HG02840 (cell line): ENCODE data around the gene EMX1.

Experiments used
- ATAC-seq: cut with Tn5 transposase; IDR thresholded peaks from one replicate; pipeline ENCODE4 v1.9.1; 2021; ENCODE audit warnings: mild to moderate bottlenecking, moderate library complexity, moderate number of reproducible peaks; ENCODE audit not compliant: unreplicated experiment, low FRiP score

Gene EMX1

DNA sequence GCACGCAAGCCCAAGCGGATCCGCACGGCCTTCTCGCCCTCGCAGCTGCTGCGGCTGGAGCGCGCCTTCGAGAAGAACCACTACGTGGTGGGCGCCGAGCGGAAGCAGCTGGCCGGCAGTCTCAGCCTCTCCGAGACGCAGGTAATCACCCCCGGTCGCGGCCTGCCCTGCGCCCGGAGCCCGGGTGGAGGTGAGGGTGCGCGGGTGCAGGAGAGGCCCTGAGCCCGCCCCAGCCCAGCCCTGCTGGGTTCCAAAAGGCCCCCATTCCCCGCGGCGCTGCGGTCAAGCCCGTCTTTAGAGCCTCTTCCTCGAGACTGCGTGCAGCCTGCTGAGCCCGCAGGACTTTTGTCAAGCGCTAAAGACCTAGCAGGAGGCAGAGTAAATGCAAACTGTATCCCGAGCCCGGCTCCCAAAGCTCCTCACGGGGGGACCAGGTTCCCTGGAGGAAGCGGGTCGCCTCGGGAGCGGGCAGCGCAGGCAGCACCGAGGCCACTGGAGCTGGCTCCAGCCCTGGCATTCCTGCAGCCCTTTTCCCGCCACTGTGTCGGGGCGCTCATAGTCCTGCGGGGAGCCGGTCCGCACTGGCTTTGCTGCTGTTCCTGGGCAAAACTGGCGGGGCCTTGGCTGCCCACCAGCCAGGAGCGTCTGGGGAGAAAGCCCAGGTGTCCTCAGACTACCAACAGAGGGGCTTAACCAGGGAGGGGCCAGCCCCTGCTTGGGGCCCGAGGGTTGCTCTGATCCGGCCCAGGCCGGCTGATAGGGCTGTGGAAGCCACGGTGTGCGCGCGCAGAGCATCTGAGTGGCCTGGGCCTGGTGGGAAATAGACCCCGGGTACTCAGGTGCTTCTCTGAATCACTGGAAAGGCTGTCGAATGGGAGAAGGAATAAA is 7.3 kb downstream of the EMX1 start:
- ATAC-seq, result no peak

DNA sequence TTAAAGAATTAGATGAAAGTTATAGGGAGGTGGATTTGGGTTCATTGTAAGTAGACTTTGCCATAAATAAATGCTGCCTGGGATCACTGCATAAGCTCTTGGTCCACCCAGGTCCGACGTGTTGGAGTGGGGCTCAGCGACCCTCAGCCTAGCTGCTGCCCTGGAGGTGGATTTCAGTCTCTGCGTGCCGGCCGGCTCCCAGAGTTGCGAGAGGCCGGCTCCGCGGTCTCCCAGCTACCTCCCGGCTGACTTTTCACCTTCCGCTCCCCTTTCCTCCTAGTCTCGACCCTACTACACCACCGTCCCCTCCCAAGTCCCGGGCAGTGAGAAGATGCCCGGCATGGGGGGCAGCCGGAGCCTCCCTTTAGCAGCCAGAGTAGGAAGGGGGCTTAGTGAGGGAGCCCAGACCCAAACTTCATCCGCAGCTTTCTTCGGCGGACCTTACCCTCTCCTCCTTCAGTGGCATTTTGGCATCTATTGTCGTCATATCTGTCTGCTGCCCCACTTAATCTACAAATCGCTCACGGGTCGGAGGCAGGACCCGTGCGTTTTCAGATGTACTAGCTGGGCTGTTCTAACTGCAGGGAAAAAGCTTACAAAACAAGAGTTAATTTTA is 8.1 kb downstream of the EMX1 start:
- ATAC-seq, result no peak

DNA sequence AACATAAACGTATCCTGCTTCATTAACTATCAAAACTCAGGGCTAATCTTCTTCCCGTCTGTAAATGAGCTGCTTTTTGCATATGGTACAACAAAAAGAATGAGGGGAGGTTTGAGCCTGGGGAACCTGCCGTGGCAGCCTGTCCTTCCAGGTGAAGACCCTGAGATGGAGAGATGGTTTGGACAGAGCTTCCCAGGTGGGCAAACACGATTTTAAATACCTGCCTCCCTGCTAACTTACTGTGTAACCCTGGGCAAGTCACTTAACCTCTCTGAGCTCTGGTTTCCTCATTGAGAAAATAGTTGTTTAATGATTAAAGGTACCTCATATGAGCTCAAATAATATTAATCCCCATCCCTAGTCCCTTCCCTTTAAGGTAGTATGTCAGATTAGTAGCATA is 9.0 kb downstream of the EMX1 start:
- no peak for ATAC-seq

DNA sequence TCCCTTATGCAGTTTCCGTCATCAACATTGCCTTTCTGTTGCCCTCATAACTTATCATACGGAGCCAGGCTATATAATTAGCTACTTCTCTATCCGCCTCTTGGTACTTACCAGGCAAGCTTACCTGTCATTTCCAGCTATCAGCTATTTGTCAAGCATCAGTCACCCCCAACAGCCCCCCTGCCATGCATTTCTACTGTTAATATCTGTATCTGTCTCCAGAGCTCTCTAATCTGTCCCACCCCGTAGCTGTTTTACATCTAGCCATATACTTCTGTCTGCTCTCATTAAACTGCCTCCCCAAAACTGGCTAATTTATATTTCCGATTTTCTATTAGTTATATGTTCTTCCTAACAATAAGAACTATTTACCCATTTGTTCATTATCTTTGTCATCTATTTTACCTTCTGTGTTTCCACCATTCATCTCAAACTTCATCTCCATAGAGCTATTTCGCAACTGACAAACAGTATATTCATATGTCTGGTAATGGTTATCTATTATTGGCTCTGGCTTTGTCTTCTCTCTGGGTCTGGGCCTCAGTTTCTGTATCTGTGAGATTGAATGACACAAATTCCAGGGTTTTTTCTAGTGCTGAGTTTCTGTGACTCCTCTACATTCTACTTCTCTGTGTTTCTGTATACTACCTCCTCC is 9.6 kb downstream of the EMX1 start:
- no peak for ATAC-seq

DNA sequence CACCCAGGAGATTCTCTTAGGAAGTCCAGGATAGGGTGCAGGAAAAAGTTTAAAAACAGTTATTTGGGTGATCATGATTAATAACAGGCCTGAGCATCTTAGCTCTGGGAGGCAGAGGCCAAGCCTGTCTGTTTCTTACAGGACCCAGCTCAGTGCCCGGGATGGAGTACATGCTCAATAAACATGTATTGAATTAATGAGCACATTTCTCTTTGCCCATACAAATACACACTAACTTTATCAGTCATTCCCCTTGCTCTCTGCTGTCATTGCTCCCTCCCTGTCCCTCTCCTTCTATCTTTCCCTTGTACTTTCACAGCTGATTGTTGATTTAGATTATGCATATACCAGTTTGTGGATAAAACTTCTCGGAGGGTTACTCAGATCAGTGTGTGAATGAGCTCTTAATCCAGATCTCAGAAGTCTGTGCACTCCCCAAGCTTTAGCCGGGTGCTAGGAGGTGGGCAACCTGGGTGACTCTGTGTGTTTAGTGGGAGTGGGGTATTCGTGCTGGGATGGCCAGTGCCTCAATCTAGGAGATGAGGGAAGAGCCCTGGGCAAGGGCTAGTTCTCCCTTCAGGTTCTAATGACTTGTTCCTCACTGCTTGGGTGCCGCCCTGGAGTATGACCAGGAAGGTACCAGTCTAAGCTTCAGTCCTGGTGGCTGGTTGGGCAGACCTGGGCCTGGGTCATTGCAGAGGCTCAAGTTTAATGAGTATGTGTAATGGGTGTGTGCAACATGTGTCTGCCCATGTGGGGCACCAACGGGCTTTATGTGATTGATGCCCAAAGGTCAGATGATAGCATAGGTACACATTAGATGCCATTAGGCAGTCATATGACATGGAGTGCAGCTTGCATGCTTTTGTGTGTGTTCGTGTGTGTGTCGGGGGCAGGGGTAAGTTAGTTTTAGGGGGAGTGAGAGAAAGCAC is 10.6 kb downstream of the EMX1 start:
- ATAC-seq, result no peak

DNA sequence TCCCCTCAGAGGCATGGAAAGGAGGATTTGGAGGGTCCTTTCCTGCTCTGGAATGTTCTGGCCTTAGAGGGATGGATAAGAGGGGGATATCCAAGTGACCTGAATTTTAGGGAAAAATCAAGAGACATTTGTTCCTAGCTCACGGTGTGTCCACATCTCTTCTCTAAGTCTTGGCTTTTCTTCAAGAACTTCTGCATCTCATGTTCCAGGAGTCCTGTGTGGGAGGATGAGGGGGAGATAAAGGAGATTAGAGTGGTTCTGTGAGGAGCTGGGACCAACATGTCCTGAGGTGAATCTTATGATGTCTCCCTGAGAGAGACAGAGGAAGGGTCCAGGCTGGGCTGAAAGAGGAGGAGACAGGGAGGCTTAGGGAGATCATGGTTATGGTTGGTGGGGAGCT is 11.7 kb downstream of the EMX1 start:
- ATAC-seq, result no peak

DNA sequence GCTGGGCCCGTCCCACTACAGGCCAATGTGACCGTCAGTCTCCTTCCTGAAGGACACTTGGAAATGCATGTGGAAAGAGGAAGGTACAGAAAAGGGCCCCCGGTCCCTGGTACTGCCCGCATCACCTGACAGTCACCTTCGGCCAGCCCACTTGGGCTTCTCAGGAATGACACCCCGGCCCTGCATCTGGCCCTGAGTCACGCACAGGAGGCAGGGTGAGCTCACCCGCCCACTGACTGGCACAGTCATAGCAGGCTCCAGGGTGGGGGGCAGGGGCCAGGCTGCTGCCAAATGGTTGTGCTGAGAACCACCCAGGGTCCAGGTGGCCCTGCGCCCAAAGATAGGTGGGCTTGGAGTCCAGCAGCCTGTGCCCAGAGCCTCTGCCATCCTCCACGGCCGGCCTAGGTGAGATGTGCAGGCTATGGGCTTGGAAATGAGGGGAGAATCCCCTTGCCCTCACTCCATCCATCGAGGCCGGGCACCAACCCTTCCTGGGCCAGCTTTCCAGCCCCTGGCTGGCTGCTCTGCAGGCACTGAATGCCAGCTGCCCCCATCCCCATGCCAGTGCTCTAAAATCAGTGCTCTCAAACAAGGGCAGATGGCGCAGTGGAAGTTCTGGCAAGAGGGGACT is 14.1 kb downstream of the EMX1 start:
- ATAC-seq, result no peak

DNA sequence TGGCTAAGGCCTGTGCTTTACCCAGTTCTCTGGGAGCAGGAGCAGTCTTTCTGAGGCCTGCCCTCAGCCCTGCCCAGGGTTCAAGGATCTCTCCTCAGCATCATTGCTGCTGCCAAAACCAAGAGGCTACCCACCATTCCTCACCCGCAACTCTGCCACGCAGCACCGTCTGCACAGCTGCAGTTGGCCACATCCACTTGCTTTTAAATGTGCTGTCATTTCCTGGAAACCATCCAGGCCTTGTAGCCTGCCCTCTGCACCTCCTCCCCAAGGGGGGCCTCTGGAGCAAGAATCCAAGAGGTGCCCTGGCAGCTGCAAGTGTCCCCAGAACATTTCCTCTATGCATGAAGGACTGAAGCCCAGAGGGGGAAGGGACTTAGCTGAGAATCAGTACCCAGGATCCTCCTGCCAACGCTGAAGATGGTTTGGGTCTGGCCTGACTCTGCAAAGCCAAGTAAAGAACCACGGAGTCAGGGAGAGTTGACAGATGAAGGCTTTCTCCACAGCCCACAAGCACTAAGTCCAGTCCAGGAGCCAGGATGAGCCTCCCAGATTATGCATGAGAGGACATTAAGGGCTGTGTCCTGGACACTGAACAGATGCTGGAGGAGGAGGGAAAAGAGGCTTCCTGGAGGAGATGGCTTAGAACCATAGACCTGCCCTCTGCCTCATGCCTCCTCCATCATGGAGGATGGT is 14.9 kb downstream of the EMX1 start:
- ATAC-seq, result no peak

DNA sequence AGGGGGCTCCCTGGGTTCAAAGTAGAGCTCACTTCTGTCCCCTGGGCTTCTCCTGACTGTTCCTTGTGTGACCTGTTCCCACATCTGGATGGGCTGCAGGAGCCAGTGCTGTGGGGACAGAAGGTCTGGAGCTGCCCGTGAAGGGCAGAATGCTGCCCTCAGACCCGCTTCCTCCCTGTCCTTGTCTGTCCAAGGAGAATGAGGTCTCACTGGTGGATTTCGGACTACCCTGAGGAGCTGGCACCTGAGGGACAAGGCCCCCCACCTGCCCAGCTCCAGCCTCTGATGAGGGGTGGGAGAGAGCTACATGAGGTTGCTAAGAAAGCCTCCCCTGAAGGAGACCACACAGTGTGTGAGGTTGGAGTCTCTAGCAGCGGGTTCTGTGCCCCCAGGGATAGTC is 15.5 kb downstream of the EMX1 start:
- no peak for ATAC-seq

DNA sequence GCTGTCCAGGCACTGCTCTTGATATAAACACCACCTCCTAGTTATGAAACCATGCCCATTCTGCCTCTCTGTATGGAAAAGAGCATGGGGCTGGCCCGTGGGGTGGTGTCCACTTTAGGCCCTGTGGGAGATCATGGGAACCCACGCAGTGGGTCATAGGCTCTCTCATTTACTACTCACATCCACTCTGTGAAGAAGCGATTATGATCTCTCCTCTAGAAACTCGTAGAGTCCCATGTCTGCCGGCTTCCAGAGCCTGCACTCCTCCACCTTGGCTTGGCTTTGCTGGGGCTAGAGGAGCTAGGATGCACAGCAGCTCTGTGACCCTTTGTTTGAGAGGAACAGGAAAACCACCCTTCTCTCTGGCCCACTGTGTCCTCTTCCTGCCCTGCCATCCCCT is 15.9 kb downstream of the EMX1 start:
- ATAC-seq, result no peak

DNA sequence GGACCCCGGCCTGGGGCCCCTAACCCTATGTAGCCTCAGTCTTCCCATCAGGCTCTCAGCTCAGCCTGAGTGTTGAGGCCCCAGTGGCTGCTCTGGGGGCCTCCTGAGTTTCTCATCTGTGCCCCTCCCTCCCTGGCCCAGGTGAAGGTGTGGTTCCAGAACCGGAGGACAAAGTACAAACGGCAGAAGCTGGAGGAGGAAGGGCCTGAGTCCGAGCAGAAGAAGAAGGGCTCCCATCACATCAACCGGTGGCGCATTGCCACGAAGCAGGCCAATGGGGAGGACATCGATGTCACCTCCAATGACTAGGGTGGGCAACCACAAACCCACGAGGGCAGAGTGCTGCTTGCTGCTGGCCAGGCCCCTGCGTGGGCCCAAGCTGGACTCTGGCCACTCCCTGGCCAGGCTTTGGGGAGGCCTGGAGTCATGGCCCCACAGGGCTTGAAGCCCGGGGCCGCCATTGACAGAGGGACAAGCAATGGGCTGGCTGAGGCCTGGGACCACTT is 16.4 kb downstream of the EMX1 start:
- ATAC-seq, result no peak

DNA sequence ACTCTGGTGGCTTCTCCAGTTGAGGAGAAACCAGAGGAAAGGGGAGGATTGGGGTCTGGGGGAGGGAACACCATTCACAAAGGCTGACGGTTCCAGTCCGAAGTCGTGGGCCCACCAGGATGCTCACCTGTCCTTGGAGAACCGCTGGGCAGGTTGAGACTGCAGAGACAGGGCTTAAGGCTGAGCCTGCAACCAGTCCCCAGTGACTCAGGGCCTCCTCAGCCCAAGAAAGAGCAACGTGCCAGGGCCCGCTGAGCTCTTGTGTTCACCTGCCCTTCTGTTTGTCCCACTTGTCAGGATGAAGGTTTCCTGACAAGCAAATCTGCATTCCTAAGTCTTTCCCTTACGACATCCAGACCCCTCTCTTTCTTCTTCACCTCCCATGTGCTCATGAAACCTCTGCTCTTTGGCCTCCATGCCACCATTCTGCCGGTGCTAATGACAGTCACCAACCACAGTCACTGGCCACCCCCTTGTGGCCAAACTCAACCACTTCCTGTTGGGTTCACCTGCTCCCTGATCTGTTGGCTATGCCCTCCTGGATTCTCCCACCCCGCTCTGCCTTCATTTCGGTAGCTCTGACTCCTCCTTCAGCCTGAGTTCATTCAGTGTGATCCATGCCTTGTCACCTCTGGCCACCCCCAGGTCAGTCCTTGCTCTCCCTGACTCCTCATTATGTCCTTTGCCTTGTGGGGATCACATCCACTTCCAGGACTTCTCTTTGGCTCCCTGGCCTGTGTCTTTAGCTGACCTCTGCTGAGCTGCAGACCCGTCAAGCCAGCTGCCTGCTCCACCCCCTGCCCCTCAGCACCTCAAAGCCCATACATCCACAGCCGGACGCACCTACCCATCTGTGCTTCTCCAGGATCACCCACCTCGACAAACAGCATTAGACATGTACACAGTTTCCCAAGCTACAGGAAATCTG is 17.6 kb downstream of the EMX1 start:
- ATAC-seq, result no peak

DNA sequence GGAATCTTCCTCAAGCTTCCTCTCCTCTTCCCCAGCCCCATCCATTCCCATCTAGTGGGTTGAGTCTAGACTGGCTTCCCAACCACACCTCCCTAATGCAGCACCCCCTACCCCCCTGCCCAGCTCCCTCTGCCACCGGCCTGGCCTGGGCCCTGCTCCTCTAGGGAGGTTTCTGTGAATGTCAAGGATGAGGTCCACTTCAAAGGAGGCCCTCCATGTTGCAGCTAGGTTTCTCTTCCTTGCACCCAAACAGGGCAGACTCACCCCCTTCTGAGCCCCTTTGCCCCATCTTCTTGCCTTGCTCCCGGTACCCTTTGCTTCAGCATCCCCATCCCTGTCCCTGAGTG is 18.3 kb downstream of the EMX1 start:
- no peak for ATAC-seq

DNA sequence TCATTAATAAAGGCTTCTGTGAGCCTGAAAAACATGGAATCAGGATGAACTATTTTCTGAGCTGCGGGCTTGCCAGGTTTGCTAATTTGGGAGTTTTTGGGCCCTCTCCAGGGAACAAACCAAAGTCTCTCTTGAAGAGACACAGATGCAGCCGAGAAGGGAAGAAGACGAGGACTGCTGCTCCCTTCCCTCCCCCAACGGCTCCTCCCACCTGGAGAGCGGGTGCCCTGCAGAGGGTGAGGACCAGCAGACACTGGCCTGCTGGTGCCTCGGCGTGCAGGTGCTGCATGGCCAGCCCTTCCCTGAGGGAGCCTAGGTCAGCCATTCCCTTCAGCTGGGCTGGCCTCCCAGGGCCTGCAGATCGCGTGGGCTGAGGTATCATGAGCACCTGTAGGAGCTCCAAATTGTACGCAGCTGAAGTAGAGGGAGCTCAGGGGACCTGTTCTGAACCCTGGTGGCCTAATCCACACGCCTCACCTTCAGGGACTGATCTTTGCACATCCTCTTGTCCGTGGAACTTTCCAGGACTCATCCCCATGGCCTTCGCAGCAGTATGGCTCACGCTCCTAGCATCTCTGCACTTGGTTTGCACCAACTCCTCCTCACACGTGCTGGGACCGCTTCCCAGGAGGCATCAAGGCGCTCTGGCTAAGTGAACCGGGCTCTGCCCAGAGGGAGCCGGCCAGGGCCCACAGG is 19.5 kb downstream of the EMX1 start:
- ATAC-seq, result no peak

DNA sequence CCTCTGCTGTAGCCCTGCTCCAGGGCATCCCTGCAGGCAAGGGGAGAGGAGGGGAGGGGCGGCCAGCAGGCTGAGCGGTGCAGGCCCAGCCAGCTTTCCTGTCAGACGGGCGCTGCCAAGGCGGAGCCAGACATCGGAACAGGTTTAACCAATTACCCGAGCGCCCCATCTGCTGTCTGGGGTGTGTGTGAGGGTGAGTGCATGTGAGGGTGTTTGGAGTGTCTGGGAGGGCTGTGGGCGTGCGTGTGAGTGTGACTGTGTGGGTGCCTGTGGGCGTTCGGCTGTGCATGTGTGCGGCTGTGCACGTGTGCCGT is 20.0 kb downstream of the EMX1 start:
- ATAC-seq, result no peak

DNA sequence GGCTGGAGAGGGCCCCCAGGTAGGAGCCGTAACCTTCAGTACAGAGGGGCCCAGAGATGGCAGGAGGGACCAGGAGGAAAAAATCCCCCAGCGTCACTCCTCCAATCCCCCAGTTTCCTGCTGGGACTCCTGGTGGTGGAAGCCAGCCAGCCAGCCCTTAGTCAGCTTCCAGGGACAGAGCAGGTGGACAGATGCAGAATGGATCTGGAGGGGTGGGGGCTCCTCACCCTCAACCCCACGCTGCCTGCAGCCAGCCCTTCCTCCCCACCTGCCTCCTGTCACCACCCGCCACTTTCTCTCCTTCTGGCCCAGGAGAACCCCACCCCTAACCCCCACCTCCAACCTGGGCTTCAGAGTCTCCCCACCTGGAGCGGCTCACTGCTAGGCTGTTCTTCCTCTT is 21.1 kb downstream of the EMX1 start:
- no peak for ATAC-seq

DNA sequence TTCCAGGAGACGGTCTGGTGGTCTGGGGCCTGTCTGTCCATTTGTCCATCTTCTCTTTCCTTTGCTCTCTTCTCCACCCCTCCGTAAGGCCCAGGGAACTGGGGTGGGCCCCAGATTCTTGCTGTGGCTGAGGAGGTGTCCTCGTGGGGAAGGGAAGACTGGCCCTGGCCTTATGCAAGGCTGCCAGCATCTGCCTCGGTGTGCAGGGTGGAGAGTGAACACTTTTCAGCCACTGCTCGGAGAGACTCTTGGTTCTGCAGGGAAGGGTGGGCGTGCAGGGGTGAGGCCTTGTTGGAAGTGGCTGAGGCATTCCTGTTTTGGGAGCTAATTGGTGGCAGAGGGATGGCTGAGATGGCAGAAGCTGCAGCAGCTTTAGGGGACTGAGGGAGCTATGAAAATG is 23.0 kb downstream of the EMX1 start:
- ATAC-seq, result no peak

DNA sequence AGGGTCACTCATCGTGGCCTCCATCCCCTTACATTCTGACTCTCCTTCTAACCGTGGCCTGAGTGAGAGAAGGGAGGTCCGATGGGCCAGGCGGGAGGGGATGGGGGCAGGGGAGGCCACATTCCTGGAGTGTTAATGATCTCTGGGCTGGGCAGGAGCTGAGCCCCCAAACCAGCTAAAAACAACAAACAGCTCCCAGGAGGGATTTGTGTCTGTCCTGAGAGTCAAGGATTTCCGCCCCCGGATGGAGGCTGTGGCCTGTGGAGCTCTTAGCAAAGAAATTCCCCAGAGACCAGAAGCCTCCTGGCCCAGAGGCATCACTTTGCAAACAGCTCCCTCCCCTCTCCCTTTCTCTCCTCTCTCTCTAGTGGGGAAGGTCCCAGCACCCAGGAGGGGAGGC is 23.5 kb downstream of the EMX1 start:
- no peak for ATAC-seq
